Esophagus squamous epithelium (tissue), 4 donors: Measurements from ENCODE around the gene SERINC5.

ENCODE experiments used
- CTCF ChIP-seq, 6 experiments: fragments of 450-650 bp in 4 of 6; fragments of 200-600 bp in 2 of 6; sonication (generic) in 2 of 6; IDR thresholded peaks; one replicate each; pipeline ENCODE4 v1.5.1; 2016 to 2019; ENCODE audit warnings: antibody characterized with exemption in 6 of 6, mild to moderate bottlenecking in 4 of 6, moderate library complexity in 4 of 6
- POLR2A ChIP-seq, 4 donors: fragments of 450-650 bp; IDR thresholded peaks; one replicate each; pipeline ENCODE4 v1.6.1; 2017; ENCODE audit warnings: antibody characterized with exemption in 4 of 4, mild to moderate bottlenecking in 4 of 4, moderate library complexity in 3 of 4

- TF ChIP-seq CTCF (IDR thresholded peaks at IDR 0.05) (no peak), POLR2A (IDR thresholded peaks at IDR 0.05) (no peak)
Observed at GRCh38 chr5:80165452-80165851, 90.4 kb downstream of the SERINC5 start.
